ENCODE measurements around the gene TMEM242. TPM values are rescaled to one million over a fixed set of nuclear protein-coding genes. Genes with fewer than 3 reads are reported as not detected.

TMEM242 gene
- total and polyA plus RNA-seq, 2 of the 8 experiments (the other 6 are each of a cell fraction or from before 2014, with no cell fraction given), result 2.4 to 9.0 TPM

- no peaks in the 10 kb centered on the region for H3K9me3 ChIP-seq (ENCODE audit: insufficient read depth in 2 of 2, low read depth in 1 of 2, low read length in 1 of 2)
- no peak overlapping the region for H3K14ac ChIP-seq (ENCODE audit: insufficient read length)
- no peak overlapping the region for H2AFZ ChIP-seq (ENCODE audit: low read length)
- DNase-seq (ENCODE audit: low read depth in 1 of 2, low spot score in 2 of 2), result no peak
- peaks cover 0 to 6% (median 1%) of the 10 kb centered on the region in 4 experiments; a peak in 2 of 7 replicates for H3K4me1 ChIP-seq (replicated peaks in 1 of 4; ENCODE audit: control insufficient read depth in 3 of 4, insufficient read depth in 4 of 4, low read length in 3 of 4)
- H2BK15ac ChIP-seq (ENCODE audit: low read length), result no peak overlapping the region
- H3K4ac ChIP-seq (replicated peaks; ENCODE audit: insufficient read length, low read depth, low read length), result no peak overlapping the region
- no peak overlapping the region for H2BK20ac ChIP-seq (ENCODE audit: low read length)
- no peak overlapping the region for H2BK120ac ChIP-seq (replicated peaks; ENCODE audit: low read depth, low read length)
- H3K23ac ChIP-seq (ENCODE audit: insufficient read length), result no peak overlapping the region
- no peaks in the 10 kb centered on the region for H3K79me1 ChIP-seq (ENCODE audit: low read depth, low read length)
- WGBS, 2 experiments (ENCODE audit: extremely low coverage in 1 of 2, insufficient coverage in 1 of 2, insufficient read length in 1 of 2, insufficient replicate concordance in 2 of 2, low coverage in 1 of 2, low lambda C conversion rate in 2 of 2, missing lambda C conversion rate in 1 of 2), result 98% methylated on average over 9 of the region's 9 CpGs; no CpG with 5 or more reads in 1 of the 2 experiments
- no peaks in the 10 kb centered on the region for H4K20me1 ChIP-seq (replicated peaks in 1 of 2; ENCODE audit: control insufficient read depth in 1 of 2, insufficient read depth in 2 of 2, low read length in 2 of 2)
- no peaks in the 10 kb centered on the region; a peak in 1 of 8 replicates for H3K36me3 ChIP-seq (ENCODE audit: control insufficient read depth in 2 of 4, insufficient read depth in 4 of 4, low read length in 3 of 4)
- no peaks in the 10 kb centered on the region for H3K23me2 ChIP-seq (ENCODE audit: low read depth, low read length)
- no peak overlapping the region for H3K27ac ChIP-seq (ENCODE audit: low read depth, low read length)
- ChIA-PET CTCF (ENCODE audit: partially characterized antibody) (interaction anchor here (0.7 to 1.6 kb wide), 4 partner anchors 13 to 33 kb away, joined by 3 to 6 read pairs (median 4); no protein-coding TSS in a partner anchor), POLR2A (ENCODE audit: partially characterized antibody) (interaction anchor here (0.9 to 1.3 kb wide), 3 partner anchors 10 to 17 kb away, joined by 4 to 7 read pairs (median 6); no protein-coding TSS in a partner anchor)
- H3K27me3 ChIP-seq (replicated peaks in 1 of 4; ENCODE audit: control insufficient read depth in 3 of 4, extremely low read depth in 1 of 4, insufficient read depth in 3 of 4, low read length in 3 of 4), result no peaks in the 10 kb centered on the region
- no peak overlapping the region for H3K4me3 ChIP-seq (ENCODE audit: extremely low read depth in 1 of 4, insufficient read depth in 2 of 4, low read depth in 3 of 4, low read length in 4 of 4)
- no peak overlapping the region for H3K9ac ChIP-seq (replicated peaks in 1 of 4; ENCODE audit: extremely low read depth in 1 of 4, low read depth in 3 of 4, low read length in 3 of 4)
- H2BK5ac ChIP-seq (ENCODE audit: low read depth, low read length), result no peak overlapping the region
- no peak overlapping the region for H3K4me2 ChIP-seq (ENCODE audit: insufficient read depth in 1 of 2, low read depth in 2 of 2, low read length in 2 of 2)
- no peak overlapping the region for H4K91ac ChIP-seq (replicated peaks; ENCODE audit: insufficient read length, low read length)
- no peak overlapping the region for H4K5ac ChIP-seq (ENCODE audit: insufficient read length, low read depth, low read length)
- H3K18ac ChIP-seq (ENCODE audit: extremely low read depth, low read length), result no peak overlapping the region
- H2AK5ac ChIP-seq (ENCODE audit: low read depth, low read length), result no peak overlapping the region
- H2BK12ac ChIP-seq (ENCODE audit: low read depth, low read length), result no peak overlapping the region
- no peaks in the 10 kb centered on the region for H3K79me2 ChIP-seq (ENCODE audit: control insufficient read depth in 1 of 2, insufficient read depth in 2 of 2, low read length in 2 of 2)
- H3K56ac ChIP-seq (replicated peaks; ENCODE audit: insufficient read length, low read depth, low read length), result no peak overlapping the region
- no peak for FAIRE-seq
- no peak overlapping the region for H4K8ac ChIP-seq (ENCODE audit: extremely low read depth, insufficient read depth, low read length)
- TF ChIP-seq SP2 (IDR thresholded peaks at IDR 0.05; ENCODE audit: low read length) (no peak), NANOG (IDR thresholded peaks at IDR 0.05; ENCODE audit: insufficient read depth, low read depth, low read length, poor library complexity, severe bottlenecking) (no peak), USF2 (IDR thresholded peaks at IDR 0.05; ENCODE audit: low read length) (no peak), POLR2AphosphoS5 (IDR thresholded peaks at IDR 0.05; ENCODE audit: low read depth, low read length) (no peak), SAP30 (IDR thresholded peaks at IDR 0.05; ENCODE audit: insufficient read depth, insufficient replicate concordance, low read length) (no peak)
These were observed 34.7 kb downstream of the TMEM242 start for GRCh38 chr6:157288575-157288974.

All from H1 (cell line).